ENCODE measurements around the gene CLK2. TPM values are rescaled to one million over a fixed set of nuclear protein-coding genes. Genes with fewer than 3 reads are reported as not detected.
"Not testable (repeated sequence)": the region's sequence is repeated elsewhere in the genome, so short reads cannot be mapped to it uniquely, and the experiment has no call there.

Gene CLK2
- total and polyA plus RNA-seq, 2 donors = 29.7 to 42.3 TPM

DNA sequence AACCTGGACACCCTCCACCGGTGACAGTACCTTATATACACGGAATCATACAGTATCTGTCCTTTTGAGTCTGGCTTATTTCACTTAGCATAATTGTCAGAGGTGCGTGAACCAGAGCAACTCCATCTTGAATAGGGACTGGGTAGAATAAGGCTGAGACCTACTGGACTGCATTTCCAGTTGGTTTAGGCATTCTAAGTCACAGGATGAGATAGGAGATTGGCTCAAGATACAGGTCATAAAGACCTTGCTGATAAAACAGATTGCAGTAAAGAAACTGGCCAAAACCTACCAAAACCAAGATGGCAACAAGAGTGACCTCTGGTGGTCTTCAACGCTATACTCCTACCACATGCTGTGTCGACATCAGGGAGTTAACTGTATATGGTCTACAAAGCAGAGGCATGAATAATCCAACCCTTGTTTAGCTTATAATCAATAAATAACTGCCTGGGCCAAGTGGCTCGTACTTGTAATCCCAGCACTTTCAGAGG is 34.0 kb upstream of the CLK2 start:
- Histone ChIP-seq H3K4me3 (ENCODE audit: low read depth, low read length) (no peak overlapping the region), H3K27ac (ENCODE audit: low read depth) (no peak overlapping the region), H3K4me1 (ENCODE audit: insufficient read depth) (peaks cover 3% of the 10 kb centered on the region), H3K36me3 (ENCODE audit: insufficient read depth) (no peaks in the 10 kb centered on the region)
- WGBS = 37% methylated on average over 6 of the region's 6 CpGs
- DNase-seq (ENCODE audit: extremely low spot score) = no peak

DNA sequence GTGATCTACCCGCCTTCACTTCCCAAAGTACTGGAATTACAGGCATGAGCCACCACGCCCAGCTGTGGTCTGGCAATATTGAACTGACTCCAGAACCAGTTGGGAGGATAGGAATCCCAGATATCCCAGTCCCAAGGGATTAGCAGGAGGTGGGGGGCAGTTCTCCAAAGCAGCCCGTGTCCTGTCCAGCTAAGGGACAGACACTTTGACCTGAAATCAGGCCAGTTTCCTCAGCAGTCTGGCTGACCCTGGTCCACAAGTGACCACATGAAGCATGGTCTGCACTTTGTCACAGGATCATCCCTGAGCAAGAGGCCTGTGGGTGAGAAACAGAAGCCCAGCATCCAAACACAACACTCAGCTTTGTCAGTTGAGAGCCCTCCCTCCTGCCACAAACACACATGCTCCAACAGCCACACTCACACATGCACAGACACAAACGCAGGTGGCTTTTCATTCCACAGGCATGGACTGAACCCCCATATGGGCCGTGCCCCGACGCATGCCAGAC is 32.6 kb upstream of the CLK2 start:
- H3K27ac ChIP-seq (ENCODE audit: low read depth) = no peak overlapping the region
- H3K4me1 ChIP-seq (ENCODE audit: insufficient read depth) = peaks cover 3% of the 10 kb centered on the region
- no peak for DNase-seq (ENCODE audit: extremely low spot score)
- 72% methylated on average over 7 of the region's 7 CpGs for WGBS
- H3K36me3 ChIP-seq (ENCODE audit: insufficient read depth) = no peaks in the 10 kb centered on the region
- no peak overlapping the region for H3K4me3 ChIP-seq (ENCODE audit: low read depth, low read length)

DNA sequence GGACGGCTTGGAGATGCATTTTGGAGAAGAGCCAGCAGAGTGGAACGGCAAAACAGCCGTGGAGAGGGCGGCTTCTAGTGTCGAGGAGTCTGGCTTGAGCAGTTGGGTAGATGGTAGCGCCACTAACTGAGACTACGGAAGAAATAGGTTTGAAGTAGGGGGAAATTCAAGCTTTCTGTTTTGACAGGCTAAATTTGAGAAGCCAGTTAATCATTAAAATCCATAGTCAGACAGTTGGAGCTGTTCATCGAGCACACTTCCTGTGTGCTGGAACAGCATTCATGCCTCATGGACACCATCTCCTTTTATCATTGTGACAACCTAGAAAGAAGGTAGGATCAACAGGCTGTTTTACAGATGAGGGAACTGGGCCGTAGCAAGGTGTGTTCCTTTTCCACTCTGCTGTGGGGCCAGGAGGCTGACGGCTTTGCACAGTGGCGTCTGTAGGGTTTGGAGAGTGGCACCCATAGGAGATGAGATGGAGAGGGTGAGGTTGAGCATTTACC is 31.3 kb upstream of the CLK2 start:
- H3K4me3 ChIP-seq (ENCODE audit: low read depth, low read length) = no peak overlapping the region
- peaks cover 1% of the 10 kb centered on the region for H3K4me1 ChIP-seq (ENCODE audit: insufficient read depth)
- no peaks in the 10 kb centered on the region for H3K36me3 ChIP-seq (ENCODE audit: insufficient read depth)
- DNase-seq (ENCODE audit: extremely low spot score) = no peak
- H3K27ac ChIP-seq (ENCODE audit: low read depth) = no peak overlapping the region
- WGBS = 78% methylated on average over 11 of the region's 11 CpGs

DNA sequence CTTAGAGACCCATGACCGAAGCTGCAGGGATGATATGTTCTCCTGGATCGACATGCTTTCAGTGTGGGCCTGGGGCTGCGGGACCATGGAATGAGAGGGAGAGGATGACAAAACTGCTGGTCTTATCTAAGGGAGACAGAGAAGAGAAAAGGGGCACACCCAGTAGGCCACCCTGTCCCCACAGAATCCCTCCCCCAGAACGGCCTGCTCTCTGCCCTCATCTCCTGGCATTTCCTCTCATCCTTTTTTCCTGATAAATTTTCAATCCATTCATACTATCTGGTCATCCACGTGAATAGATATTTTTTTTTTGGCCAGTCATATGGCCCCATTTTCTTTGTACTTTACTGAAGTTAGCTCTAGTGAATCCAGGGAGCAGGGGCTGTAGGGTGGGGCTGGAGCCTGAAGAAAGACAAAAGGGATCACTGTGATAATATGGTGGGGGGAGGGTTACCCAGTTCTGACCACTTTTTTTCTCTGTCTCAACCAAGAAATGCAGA is 28.1 kb upstream of the CLK2 start, which contains the start of gene PKLR:
Gene PKLR (minus strand): TSS at position 97 of the 500 bp plus-strand sequence. CDS start 43 bp downstream, at position 54.
- H3K36me3 ChIP-seq (ENCODE audit: insufficient read depth) = no peaks in the 10 kb centered on the region
- H3K4me3 ChIP-seq (ENCODE audit: low read depth, low read length) = no peak within 1 kb of the TSS
- 82% methylated on average over 5 of the region's 5 CpGs for WGBS
- H3K27ac ChIP-seq (ENCODE audit: low read depth) = no peak within 1 kb of the TSS
- H3K4me1 ChIP-seq (ENCODE audit: insufficient read depth) = no peaks in the 10 kb centered on the region
- DNase-seq (ENCODE audit: extremely low spot score) = no peak

DNA sequence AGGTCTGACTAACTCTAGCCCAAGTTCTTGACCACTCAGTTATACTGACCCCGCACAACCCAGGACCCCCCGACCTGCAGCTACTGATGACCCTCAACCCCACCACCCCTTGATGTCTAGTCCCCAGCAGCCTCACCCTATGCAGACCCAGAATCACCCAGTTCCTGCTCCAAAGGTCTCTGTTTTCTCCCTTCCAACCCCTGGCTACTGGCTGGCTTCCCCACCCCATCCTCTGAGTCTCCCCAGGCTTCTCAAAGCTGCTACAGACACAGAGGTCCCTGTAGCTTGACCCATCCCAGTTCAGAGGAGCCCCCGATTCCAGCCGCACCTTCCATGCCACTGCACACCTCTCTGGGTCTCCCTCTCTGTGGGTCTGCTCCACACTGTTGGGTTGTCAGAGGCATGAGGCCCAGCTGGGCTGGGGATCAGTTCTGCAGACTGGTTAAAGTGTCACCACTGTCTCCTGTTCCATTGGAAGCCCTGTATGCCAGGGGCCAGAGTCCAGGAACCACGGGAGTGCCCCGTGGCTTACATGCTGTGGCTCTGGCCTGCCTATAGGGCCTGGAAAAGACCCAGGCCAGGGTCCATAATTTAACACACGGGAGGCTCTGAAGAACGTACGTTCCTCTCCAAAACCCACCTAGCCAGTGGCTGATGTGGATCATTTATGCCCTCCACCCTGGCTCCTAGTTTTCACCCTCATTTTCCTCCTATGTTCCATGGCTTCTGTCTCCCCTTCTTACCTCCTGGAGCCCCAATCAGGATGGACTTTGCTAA is 27.4 kb upstream of the CLK2 start:
- WGBS = 86% methylated on average over 9 of the region's 9 CpGs
- H3K4me1 ChIP-seq (ENCODE audit: insufficient read depth) = no peaks in the 10 kb centered on the region
- no peak for DNase-seq (ENCODE audit: extremely low spot score)

DNA sequence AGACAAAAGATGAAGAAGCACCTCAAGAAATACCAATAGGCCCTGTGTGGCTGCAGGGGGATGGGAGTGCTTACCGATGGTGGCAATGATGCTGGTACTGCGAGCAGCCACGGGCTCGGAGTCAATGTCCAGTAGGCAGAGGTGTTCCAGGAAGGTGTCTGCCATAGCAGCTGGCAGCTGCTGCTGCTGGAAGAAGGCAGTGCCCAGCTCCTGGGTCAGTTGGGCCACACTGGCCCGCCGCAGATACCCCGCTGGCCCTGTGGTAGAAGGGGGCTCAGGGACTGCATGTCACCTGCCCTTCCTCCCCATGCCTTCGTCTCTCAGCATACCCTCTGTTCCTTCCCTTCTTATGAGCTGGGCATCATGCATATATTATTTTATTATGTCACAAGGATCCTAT is 26.7 kb upstream of the CLK2 start:
- H3K4me1 ChIP-seq (ENCODE audit: insufficient read depth) = no peaks in the 10 kb centered on the region
- H3K4me3 ChIP-seq (ENCODE audit: low read depth, low read length) = no peak overlapping the region
- H3K36me3 ChIP-seq (ENCODE audit: insufficient read depth) = no peaks in the 10 kb centered on the region
- no peak overlapping the region for H3K27ac ChIP-seq (ENCODE audit: low read depth)
- no peak for DNase-seq (ENCODE audit: extremely low spot score)
- WGBS = 90% methylated on average over 8 of the region's 8 CpGs

More for the DNA sequence above, 27.4 kb upstream of the CLK2 start:
- no peak overlapping the region for H3K27ac ChIP-seq (ENCODE audit: low read depth)
- H3K4me3 ChIP-seq (ENCODE audit: low read depth, low read length) = no peak overlapping the region
- H3K36me3 ChIP-seq (ENCODE audit: insufficient read depth) = no peaks in the 10 kb centered on the region

DNA sequence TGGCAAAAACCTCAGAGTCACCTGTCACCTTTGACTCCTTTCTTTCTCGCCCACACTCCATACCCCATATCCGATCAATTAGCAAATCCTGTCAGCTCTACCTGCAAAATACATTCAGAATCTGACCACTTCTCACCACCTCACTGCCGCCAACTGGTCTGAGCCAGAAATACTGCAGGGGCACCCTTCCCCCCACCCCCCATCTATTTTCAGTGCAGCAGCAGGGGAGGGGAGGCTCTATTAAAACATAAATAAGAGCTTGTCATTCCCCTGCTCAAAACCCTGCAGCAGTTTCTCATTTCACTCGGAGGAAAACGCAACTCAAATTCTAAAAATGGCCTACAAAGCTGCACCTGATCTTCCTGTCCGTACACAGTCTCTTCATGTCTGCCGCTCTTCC is 24.1 kb upstream of the CLK2 start:
- no peaks in the 10 kb centered on the region for H3K36me3 ChIP-seq (ENCODE audit: insufficient read depth)
- 66% methylated on average over 7 of the region's 7 CpGs for WGBS
- DNase-seq (ENCODE audit: extremely low spot score) = no peak
- no peaks in the 10 kb centered on the region for H3K4me1 ChIP-seq (ENCODE audit: insufficient read depth)
- no peak overlapping the region for H3K4me3 ChIP-seq (ENCODE audit: low read depth, low read length)
- H3K27ac ChIP-seq (ENCODE audit: low read depth) = no peak overlapping the region

DNA sequence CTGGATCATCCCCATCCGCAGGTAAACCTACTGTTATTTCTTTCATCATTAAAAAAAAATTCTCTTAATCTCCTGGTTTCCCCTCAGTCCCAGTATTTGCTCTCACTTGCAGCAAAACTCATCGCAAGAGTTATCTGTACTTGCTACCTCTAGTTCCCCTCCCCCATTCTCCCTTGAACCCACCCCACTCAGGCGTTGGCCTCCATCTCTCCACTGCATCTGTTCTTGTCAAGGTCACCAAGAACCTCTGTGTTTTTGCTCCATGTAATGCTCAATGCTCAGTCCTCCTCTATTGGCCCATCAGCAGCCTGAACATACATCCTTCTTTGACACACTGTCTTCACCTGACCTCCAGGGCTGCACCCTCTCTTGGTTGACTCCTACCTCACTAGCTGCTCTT is 23.4 kb upstream of the CLK2 start:
- no peak for DNase-seq (ENCODE audit: extremely low spot score)
- WGBS = 71% methylated on average over 3 of the region's 3 CpGs
- no peaks in the 10 kb centered on the region for H3K4me1 ChIP-seq (ENCODE audit: insufficient read depth)
- no peak overlapping the region for H3K4me3 ChIP-seq (ENCODE audit: low read depth, low read length)
- no peak overlapping the region for H3K27ac ChIP-seq (ENCODE audit: low read depth)
- H3K36me3 ChIP-seq (ENCODE audit: insufficient read depth) = no peaks in the 10 kb centered on the region

DNA sequence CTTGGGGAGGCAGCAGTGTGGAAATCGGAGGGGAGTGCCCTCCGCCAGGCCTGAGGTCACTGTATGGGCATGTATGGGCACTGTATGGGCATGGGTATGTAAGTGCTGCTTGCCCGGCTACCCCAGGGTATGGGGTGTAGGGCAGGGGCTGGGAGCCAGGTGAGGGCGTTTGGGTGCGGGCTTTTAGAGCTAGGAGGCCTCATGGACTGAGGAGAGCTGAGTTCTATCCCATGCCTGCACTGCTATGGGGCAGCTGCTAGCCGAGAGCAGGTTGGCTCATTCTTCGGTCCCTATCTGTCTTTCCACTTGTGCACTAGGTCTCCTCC is 22.6 kb upstream of the CLK2 start:
- DNase-seq (ENCODE audit: extremely low spot score) = no peak
- Histone ChIP-seq H3K4me1 (ENCODE audit: insufficient read depth) (no peaks in the 10 kb centered on the region), H3K4me3 (ENCODE audit: low read depth, low read length) (no peak overlapping the region), H3K27ac (ENCODE audit: low read depth) (no peak overlapping the region), H3K36me3 (ENCODE audit: insufficient read depth) (no peaks in the 10 kb centered on the region)
- WGBS = 86% methylated on average over 7 of the region's 7 CpGs

DNA sequence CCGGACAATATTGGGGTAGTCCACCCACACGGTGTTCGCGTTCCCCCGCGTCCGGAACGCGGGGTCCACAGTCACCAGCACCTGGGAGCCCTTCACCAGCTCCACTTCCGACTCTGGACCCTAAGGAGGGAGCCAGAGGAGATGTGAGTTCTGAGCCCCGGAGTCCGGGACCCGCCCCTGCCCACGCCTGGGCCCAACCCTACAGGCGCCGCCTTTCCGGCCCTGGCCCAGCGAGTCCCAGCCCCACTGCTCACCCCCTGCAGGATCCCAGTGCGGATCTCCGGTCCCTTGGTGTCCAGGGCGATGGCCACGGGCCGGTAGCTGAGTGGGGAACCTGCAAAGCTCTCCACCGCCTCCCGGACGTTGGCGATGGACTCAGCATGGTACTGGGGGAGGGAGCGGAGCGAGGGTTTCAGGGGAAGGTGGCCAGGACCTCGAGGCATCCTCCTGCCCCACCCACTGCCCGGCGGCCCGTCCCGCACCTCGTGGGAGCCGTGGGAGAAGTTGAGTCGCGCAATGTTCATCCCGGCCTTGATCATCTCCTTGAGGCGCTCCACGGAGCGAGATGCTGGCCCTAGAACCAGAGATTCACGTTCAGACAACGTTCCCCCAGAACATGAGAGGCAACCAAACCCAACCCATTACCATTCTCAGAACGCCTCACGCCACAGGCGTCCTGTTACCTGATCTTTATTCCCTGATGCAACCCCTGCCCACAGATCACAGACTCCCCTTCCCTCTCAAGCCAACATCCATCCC is 22.1 kb upstream of the CLK2 start:
- H3K4me3 ChIP-seq (ENCODE audit: low read depth, low read length) = no peak overlapping the region
- H3K36me3 ChIP-seq (ENCODE audit: insufficient read depth) = no peaks in the 10 kb centered on the region

DNA sequence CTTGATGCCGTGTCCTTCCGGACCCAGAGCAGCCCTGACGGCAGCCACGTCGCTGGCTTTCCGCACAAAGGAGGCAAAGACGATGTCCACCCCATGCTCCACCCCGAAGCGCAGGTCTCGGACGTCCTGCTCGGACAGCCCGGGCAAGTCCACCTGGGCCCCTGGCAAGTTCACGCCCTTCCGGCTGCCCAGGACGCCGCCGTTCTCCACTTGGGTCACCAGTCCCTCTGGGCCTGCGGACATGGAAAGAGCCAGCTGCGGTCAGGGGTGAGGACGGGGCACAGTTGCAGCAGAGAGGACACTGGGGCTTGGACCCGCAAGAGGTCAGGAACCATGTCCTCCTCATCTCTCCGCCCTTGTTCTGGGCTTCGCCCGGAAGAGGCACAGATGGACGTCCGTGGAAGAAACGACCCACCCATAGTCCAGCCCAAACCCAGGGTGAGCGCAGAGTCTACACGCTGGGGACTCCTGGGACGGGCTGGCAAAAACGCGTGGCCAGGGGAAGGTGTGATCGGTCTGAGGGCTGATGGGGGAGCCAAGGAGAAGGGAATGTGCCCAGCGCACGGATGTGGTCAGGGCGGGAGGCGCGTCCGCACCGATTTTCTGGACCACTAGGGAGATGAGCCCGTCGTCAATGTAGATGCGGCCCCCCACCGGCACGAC is 21.3 kb upstream of the CLK2 start:
- Histone ChIP-seq H3K4me1 (ENCODE audit: insufficient read depth) (no peaks in the 10 kb centered on the region), H3K27ac (ENCODE audit: low read depth) (no peak overlapping the region), H3K4me3 (ENCODE audit: low read depth, low read length) (no peak overlapping the region), H3K36me3 (ENCODE audit: insufficient read depth) (no peaks in the 10 kb centered on the region)
- DNase-seq (ENCODE audit: extremely low spot score) = no peak
- WGBS = 38% methylated on average over 46 of the region's 46 CpGs

More for the DNA sequence above, 22.1 kb upstream of the CLK2 start:
- H3K4me1 ChIP-seq (ENCODE audit: insufficient read depth) = no peaks in the 10 kb centered on the region
- H3K27ac ChIP-seq (ENCODE audit: low read depth) = no peak overlapping the region
- WGBS = 9% methylated on average over 47 of the region's 47 CpGs
- DNase-seq (ENCODE audit: extremely low spot score) = no peak

DNA sequence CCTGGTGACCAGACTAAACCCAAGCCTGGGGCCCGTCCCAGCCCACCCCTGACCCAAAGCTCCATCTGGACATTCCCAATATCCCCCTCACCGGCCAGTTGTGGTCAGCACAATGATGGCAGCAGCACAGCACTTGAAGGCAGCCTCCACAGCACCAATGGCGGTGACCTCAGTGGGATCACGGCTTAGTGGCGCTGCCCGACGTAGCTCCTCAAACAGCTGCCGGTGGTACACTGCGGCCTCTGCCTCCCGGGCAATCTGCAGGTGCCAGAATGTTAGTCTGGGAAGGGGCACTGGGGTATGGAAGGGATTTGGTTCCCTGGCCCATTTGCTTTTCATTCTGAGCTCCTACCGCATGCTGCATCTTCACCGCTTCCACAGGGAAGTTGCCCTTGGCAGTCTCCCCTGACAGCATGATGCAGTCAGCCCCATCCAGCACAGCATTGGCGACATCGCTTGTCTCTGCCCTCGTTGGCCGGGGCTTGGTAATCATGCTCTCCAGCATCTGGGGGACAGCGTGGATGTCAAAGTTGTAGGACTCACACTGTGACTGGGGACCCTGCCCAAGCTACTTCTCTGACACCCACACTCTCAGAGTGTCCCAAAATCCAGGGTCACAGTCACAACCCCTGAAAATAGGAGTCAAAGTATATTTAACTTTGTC is 19.9 kb upstream of the CLK2 start:
- DNase-seq (ENCODE audit: extremely low spot score) = no peak
- 84% methylated on average over 17 of the region's 17 CpGs for WGBS
- Histone ChIP-seq H3K36me3 (ENCODE audit: insufficient read depth) (no peaks in the 10 kb centered on the region), H3K4me1 (ENCODE audit: insufficient read depth) (no peaks in the 10 kb centered on the region), H3K4me3 (ENCODE audit: low read depth, low read length) (no peak overlapping the region), H3K27ac (ENCODE audit: low read depth) (no peak overlapping the region)

DNA sequence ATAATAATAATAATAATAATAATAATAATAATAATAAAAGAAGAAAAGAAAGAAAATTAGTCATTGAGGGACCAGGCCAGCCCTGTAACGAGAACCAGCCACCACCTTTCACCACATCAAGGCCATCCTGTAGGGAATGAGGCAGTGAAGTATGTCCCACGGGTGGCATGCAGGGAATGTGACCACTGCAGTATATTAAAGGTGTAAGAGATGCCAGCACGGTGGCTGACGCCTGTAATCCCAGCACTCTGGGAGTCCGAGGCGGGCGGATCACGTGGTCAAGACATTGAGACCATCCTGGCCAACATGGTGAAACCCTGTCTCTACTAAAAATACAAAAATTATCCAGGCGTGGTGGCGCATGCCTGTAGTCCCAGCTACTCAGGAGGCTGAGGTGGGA is 17.7 kb upstream of the CLK2 start:
- 77% methylated on average over 10 of the region's 10 CpGs for WGBS
- DNase-seq (ENCODE audit: extremely low spot score); H3K4me3 ChIP-seq (ENCODE audit: low read depth, low read length); H3K36me3 ChIP-seq (ENCODE audit: insufficient read depth); H3K27ac ChIP-seq (ENCODE audit: low read depth); H3K4me1 ChIP-seq (ENCODE audit: insufficient read depth): not testable (repeated sequence)

Data from urinary bladder (tissue), 4 donors.